HG03039 (cell line): Measurements from ENCODE around the gene IFI30.

ENCODE experiments used
- ATAC-seq: cut with Tn5 transposase; IDR thresholded peaks from one replicate; pipeline ENCODE4 v1.9.1; 2021; ENCODE audit warnings: mild to moderate bottlenecking, moderate library complexity; ENCODE audit not compliant: unreplicated experiment

Gene IFI30

GRCh38 chr19:18173572-18174288 is at the start of gene IFI30:
TSS of gene IFI30 (plus strand) at chr19:18173813. CDS start at chr19:18173842, 29 bp downstream.
- ATAC-seq = peak; percentile 37

GRCh38 chr19:18123819-18124218 is 49.8 kb upstream of the IFI30 start:
- no peak for ATAC-seq

GRCh38 chr19:18126097-18126496 is 47.5 kb upstream of the IFI30 start:
- ATAC-seq = no peak

- no peak for ATAC-seq
These were observed 45.6 kb upstream of the IFI30 start for GRCh38 chr19:18128044-18128443.

- no peak for ATAC-seq
These were observed 44.8 kb upstream of the IFI30 start for GRCh38 chr19:18128805-18129204.

GRCh38 chr19:18130523-18131242 is 42.9 kb upstream of the IFI30 start:
- ATAC-seq = no peak

- no peak for ATAC-seq
These were observed 41.6 kb upstream of the IFI30 start for GRCh38 chr19:18131841-18132596.

GRCh38 chr19:18135712-18136584 is 37.7 kb upstream of the IFI30 start:
- no peak for ATAC-seq

- no peak for ATAC-seq
These were observed 36.4 kb upstream of the IFI30 start for GRCh38 chr19:18137242-18137641.

GRCh38 chr19:18137657-18138339 is 35.8 kb upstream of the IFI30 start:
- no peak for ATAC-seq

- ATAC-seq = no peak
These were observed 33.1 kb upstream of the IFI30 start for GRCh38 chr19:18140473-18140872.

- ATAC-seq = no peak
These were observed 32.6 kb upstream of the IFI30 start for GRCh38 chr19:18141031-18141430.

GRCh38 chr19:18143902-18144301 is 29.7 kb upstream of the IFI30 start:
- ATAC-seq = no peak

- no peak for ATAC-seq
These were observed 29.3 kb upstream of the IFI30 start for GRCh38 chr19:18144361-18144760.

GRCh38 chr19:18144906-18145305 is 28.7 kb upstream of the IFI30 start:
- ATAC-seq = no peak

- no peak for ATAC-seq
These were observed 28.1 kb upstream of the IFI30 start for GRCh38 chr19:18145391-18145999.

GRCh38 chr19:18147396-18147795 is 26.2 kb upstream of the IFI30 start:
- no peak for ATAC-seq

- no peak for ATAC-seq
These were observed 24.0 kb upstream of the IFI30 start for GRCh38 chr19:18149596-18149975.

- no peak for ATAC-seq
These were observed 22.6 kb upstream of the IFI30 start for GRCh38 chr19:18150776-18151624.
